HEK293 (cell line): ENCODE measurements around the gene AICDA.

Source experiments
- CTCF ChIA-PET: fragments of 350-600 bp; formaldehyde crosslinking; extraction: SDS; loops from one replicate; lab custom pipeline; 2021; ENCODE audit warnings: antibody characterized with exemption; lab: Yijun Ruan, JAX
- POLR2A ChIA-PET: fragments of 300-600 bp; formaldehyde crosslinking; extraction: SDS; loops from one replicate; lab custom pipeline; 2020; ENCODE audit warnings: antibody characterized with exemption, inconsistent platforms; lab: Yijun Ruan, JAX
- H3K27ac ChIP-seq: fragments of 200-500 bp; sonication (Bioruptor generic); 2 replicates; pipeline ENCODE4 v1.5.1; 2014; ENCODE audit warnings: low read depth, low read length, control low read depth, inconsistent platforms; ENCODE audit errors: extremely low read depth
- H3K36me3 ChIP-seq, 2 experiments: fragments of 200-500 bp in 1 of 2; sonication (Bioruptor generic) in 1 of 2; 1 replicate in 1 of 2; 2 replicates in 1 of 2; pipeline ENCODE4 v1.5.1; 2014 to 2017; ENCODE audit warnings: inconsistent platforms in 2 of 2, low read length in 2 of 2; ENCODE audit not compliant: control insufficient read depth in 2 of 2, insufficient read depth in 1 of 2
- H3K4me1 ChIP-seq: fragments of 200-500 bp; sonication (Bioruptor generic); 2 replicates; pipeline ENCODE4 v1.5.1; 2014; ENCODE audit warnings: mild to moderate bottlenecking, low read length, inconsistent platforms; ENCODE audit not compliant: control insufficient read depth, insufficient read depth
- H3K4me3 ChIP-seq: 2 replicates; pipeline ENCODE4 v1.5.1; 2011; ENCODE audit warnings: low read depth, mild to moderate bottlenecking, control low read depth, low read length, moderate library complexity
- H3K9me3 ChIP-seq: fragments of 200-500 bp; sonication (Bioruptor generic); 2 replicates; pipeline ENCODE4 v1.5.1; 2014; ENCODE audit warnings: low read depth, low read length, inconsistent platforms; ENCODE audit not compliant: control insufficient read depth, insufficient read depth
- EGR2 ChIP-seq: fragments of 450-650 bp; formaldehyde crosslinking; IDR thresholded peaks from 2 replicates; pipeline ENCODE4 v1.5.1; 2016; ENCODE audit warnings: low read depth, missing biosample characterization, missing genetic modification characterization
- GFI1B ChIP-seq: fragments of 450-650 bp; formaldehyde crosslinking; IDR thresholded peaks from 2 replicates; pipeline ENCODE4 v1.5.1; 2016; ENCODE audit warnings: missing biosample characterization, missing genetic modification characterization
- GLI4 ChIP-seq: fragments of 450-650 bp; formaldehyde crosslinking; IDR thresholded peaks from 2 replicates; pipeline ENCODE4 v1.5.1; 2016; ENCODE audit warnings: missing biosample characterization, missing genetic modification characterization
- MEIS1 ChIP-seq: sonication (generic); formaldehyde crosslinking; IDR thresholded peaks from 2 replicates; pipeline ENCODE4 v1.8.1; 2022; ENCODE audit warnings: missing genetic modification reagents, mild to moderate bottlenecking, borderline replicate concordance
- YY2 ChIP-seq: fragments of 450-650 bp; formaldehyde crosslinking; IDR thresholded peaks from 2 replicates; pipeline ENCODE4 v1.5.1; 2016; ENCODE audit warnings: missing biosample characterization, missing genetic modification characterization
- ZNF157 ChIP-seq: fragments of 450-650 bp; formaldehyde crosslinking; IDR thresholded peaks from 2 replicates; pipeline ENCODE4 v1.5.1; 2016; ENCODE audit warnings: missing biosample characterization, missing genetic modification characterization
- ZNF174 ChIP-seq: fragments of 450-650 bp; formaldehyde crosslinking; IDR thresholded peaks from 2 replicates; pipeline ENCODE4 v1.5.0; 2017; ENCODE audit warnings: missing biosample characterization, mild to moderate bottlenecking, missing genetic modification characterization
- ZNF311 ChIP-seq: fragments of 450-650 bp; formaldehyde crosslinking; IDR thresholded peaks from 2 replicates; pipeline ENCODE4 v1.5.1; 2017; ENCODE audit warnings: missing biosample characterization, missing genetic modification characterization, borderline replicate concordance
- ZNF37A ChIP-seq: fragments of 450-650 bp; IDR thresholded peaks from 2 replicates; pipeline ENCODE4 v1.5.1; 2018; ENCODE audit warnings: missing biosample characterization, missing genetic modification characterization
- ZNF433 ChIP-seq: fragments of 450-650 bp; formaldehyde crosslinking; IDR thresholded peaks from 2 replicates; pipeline ENCODE4 v1.5.1; 2016; ENCODE audit warnings: missing biosample characterization, missing genetic modification characterization, low read depth
- ZNF521 ChIP-seq: fragments of 450-650 bp; formaldehyde crosslinking; IDR thresholded peaks from 2 replicates; pipeline ENCODE4 v1.5.1; 2017; ENCODE audit warnings: missing biosample characterization, mild to moderate bottlenecking, missing genetic modification characterization
- ZNF623 ChIP-seq: fragments of 450-650 bp; formaldehyde crosslinking; IDR thresholded peaks from 2 replicates; pipeline ENCODE4 v1.5.1; 2016; ENCODE audit warnings: missing biosample characterization, missing genetic modification characterization
- TF ChIP-seq, protein P1 (sequence below): fragments of 450-650 bp; formaldehyde crosslinking; IDR thresholded peaks from 2 replicates; pipeline ENCODE4 v1.5.1; 2016; ENCODE audit warnings: missing biosample characterization, missing genetic modification characterization
- TF ChIP-seq, protein P2 (sequence below): fragments of 450-650 bp; formaldehyde crosslinking; IDR thresholded peaks from 2 replicates; pipeline ENCODE4 v1.5.1; 2016; ENCODE audit warnings: missing biosample characterization, missing genetic modification characterization
- TF ChIP-seq, protein P3 (sequence below): fragments of 450-650 bp; formaldehyde crosslinking; IDR thresholded peaks from 2 replicates; pipeline ENCODE4 v1.5.1; 2016; ENCODE audit warnings: missing biosample characterization, missing genetic modification characterization, low read depth
- TF ChIP-seq, protein P4 (sequence below): fragments of 450-650 bp; formaldehyde crosslinking; IDR thresholded peaks from 2 replicates; pipeline ENCODE4 v1.5.1; 2016; ENCODE audit warnings: missing biosample characterization, missing genetic modification characterization, low read depth
- TF ChIP-seq, protein P5 (sequence below): fragments of 450-650 bp; formaldehyde crosslinking; IDR thresholded peaks from 2 replicates; pipeline ENCODE4 v1.5.1; 2017; ENCODE audit warnings: missing biosample characterization, missing genetic modification characterization
- TF ChIP-seq, protein P6 (sequence below): fragments of 450-650 bp; formaldehyde crosslinking; IDR thresholded peaks from 2 replicates; pipeline ENCODE4 v1.5.1; 2016; ENCODE audit warnings: missing biosample characterization, missing genetic modification characterization
- TF ChIP-seq, protein P7 (sequence below): fragments of 450-650 bp; formaldehyde crosslinking; IDR thresholded peaks from 2 replicates; pipeline ENCODE4 v1.5.1; 2017; ENCODE audit warnings: missing biosample characterization, mild to moderate bottlenecking, missing genetic modification characterization, moderate library complexity

The AICDA gene

DNA sequence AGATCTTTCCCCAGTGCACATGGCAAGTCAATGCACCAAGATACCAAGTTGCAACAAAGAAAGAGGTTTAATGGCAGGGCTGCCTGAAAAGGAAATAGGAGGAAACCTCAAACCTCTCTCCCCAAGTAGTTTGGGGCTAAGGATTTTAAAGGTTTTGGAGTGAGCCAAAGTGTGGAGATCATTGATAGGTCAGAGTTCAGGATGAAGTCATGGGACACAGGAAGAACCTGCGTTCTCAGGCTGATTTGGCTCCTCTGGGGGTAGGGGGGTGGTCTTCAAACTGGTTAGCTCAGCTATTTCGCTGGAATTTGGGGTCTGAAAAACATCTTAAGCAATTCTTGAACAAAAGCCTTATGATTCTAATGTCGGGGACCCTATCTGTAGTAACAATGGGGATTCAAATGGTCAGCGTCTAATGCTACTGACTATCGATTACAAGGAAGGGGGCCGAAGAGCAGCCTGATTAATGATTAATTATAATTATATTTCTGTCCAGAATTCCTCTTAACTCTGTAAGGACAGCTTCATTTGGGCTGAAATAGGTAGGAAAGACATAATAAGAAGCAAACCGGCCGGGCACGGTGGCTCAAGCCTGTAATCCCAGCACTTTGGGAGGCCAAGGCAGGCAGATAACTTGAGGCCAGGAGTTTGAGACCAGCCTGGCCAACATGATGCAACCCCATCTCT is 31.4 kb downstream of the AICDA start:
- no peaks in the 10 kb centered on the region for H3K4me1 ChIP-seq
- TF ChIP-seq, protein P1, sequence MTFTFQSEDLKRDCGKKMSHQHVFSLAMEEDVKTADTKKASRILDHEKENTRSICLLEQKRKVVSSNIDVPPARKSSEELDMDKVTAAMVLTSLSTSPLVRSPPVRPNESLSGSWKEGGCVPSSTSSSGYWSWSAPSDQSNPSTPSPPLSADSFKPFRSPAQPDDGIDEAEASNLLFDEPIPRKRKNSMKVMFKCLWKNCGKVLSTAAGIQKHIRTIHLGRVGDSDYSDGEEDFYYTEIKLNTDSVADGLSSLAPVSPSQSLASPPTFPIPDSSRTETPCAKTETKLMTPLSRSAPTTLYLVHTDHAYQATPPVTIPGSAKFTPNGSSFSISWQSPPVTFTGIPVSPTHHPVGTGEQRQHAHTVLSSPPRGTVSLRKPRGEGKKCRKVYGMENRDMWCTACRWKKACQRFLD (tag by site-specific recombination), result no peak
- no peak for TF ChIP-seq YY2 (tag by site-specific recombination)
- TF ChIP-seq ZNF623, result no peak
- no peak for TF ChIP-seq ZNF157 (tag by site-specific recombination)
- TF ChIP-seq, protein P2, sequence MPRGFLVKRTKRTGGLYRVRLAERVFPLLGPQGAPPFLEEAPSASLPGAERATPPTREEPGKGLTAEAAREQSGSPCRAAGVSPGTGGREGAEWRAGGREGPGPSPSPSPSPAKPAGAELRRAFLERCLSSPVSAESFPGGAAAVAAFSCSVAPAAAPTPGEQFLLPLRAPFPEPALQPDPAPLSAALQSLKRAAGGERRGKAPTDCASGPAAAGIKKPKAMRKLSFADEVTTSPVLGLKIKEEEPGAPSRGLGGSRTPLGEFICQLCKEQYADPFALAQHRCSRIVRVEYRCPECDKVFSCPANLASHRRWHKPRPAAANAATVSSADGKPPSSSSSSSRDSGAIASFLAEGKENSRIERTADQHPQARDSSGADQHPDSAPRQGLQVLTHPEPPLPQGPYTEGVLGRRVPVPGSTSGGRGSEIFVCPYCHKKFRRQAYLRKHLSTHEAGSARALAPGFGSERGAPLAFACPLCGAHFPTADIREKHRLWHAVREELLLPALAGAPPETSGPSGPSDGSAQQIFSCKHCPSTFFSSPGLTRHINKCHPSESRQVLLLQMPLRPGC, result no peak
- TF ChIP-seq, protein P3, sequence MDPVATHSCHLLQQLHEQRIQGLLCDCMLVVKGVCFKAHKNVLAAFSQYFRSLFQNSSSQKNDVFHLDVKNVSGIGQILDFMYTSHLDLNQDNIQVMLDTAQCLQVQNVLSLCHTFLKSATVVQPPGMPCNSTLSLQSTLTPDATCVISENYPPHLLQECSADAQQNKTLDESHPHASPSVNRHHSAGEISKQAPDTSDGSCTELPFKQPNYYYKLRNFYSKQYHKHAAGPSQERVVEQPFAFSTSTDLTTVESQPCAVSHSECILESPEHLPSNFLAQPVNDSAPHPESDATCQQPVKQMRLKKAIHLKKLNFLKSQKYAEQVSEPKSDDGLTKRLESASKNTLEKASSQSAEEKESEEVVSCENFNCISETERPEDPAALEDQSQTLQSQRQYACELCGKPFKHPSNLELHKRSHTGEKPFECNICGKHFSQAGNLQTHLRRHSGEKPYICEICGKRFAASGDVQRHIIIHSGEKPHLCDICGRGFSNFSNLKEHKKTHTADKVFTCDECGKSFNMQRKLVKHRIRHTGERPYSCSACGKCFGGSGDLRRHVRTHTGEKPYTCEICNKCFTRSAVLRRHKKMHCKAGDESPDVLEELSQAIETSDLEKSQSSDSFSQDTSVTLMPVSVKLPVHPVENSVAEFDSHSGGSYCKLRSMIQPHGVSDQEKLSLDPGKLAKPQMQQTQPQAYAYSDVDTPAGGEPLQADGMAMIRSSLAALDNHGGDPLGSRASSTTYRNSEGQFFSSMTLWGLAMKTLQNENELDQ (tag by site-specific recombination), result no peak
- TF ChIP-seq MEIS1, result no peak
- TF ChIP-seq, protein P4, sequence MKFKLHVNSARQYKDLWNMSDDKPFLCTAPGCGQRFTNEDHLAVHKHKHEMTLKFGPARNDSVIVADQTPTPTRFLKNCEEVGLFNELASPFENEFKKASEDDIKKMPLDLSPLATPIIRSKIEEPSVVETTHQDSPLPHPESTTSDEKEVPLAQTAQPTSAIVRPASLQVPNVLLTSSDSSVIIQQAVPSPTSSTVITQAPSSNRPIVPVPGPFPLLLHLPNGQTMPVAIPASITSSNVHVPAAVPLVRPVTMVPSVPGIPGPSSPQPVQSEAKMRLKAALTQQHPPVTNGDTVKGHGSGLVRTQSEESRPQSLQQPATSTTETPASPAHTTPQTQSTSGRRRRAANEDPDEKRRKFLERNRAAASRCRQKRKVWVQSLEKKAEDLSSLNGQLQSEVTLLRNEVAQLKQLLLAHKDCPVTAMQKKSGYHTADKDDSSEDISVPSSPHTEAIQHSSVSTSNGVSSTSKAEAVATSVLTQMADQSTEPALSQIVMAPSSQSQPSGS (tag by site-specific recombination), result no peak
- TF ChIP-seq, protein P5, sequence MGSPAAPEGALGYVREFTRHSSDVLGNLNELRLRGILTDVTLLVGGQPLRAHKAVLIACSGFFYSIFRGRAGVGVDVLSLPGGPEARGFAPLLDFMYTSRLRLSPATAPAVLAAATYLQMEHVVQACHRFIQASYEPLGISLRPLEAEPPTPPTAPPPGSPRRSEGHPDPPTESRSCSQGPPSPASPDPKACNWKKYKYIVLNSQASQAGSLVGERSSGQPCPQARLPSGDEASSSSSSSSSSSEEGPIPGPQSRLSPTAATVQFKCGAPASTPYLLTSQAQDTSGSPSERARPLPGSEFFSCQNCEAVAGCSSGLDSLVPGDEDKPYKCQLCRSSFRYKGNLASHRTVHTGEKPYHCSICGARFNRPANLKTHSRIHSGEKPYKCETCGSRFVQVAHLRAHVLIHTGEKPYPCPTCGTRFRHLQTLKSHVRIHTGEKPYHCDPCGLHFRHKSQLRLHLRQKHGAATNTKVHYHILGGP (tag by site-specific recombination), result no peak
- TF ChIP-seq ZNF174, result no peak
- no peak for TF ChIP-seq ZNF37A (tag by site-specific recombination)
- TF ChIP-seq GFI1B, result no peak
- TF ChIP-seq GLI4 (tag by site-specific recombination), result no peak
- TF ChIP-seq ZNF311 (tag by site-specific recombination), result no peak
- TF ChIP-seq, protein P6, sequence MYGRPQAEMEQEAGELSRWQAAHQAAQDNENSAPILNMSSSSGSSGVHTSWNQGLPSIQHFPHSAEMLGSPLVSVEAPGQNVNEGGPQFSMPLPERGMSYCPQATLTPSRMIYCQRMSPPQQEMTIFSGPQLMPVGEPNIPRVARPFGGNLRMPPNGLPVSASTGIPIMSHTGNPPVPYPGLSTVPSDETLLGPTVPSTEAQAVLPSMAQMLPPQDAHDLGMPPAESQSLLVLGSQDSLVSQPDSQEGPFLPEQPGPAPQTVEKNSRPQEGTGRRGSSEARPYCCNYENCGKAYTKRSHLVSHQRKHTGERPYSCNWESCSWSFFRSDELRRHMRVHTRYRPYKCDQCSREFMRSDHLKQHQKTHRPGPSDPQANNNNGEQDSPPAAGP (tag by site-specific recombination), result no peak
- no peak for TF ChIP-seq ZNF521 (tag by site-specific recombination)
- TF ChIP-seq, protein P7, sequence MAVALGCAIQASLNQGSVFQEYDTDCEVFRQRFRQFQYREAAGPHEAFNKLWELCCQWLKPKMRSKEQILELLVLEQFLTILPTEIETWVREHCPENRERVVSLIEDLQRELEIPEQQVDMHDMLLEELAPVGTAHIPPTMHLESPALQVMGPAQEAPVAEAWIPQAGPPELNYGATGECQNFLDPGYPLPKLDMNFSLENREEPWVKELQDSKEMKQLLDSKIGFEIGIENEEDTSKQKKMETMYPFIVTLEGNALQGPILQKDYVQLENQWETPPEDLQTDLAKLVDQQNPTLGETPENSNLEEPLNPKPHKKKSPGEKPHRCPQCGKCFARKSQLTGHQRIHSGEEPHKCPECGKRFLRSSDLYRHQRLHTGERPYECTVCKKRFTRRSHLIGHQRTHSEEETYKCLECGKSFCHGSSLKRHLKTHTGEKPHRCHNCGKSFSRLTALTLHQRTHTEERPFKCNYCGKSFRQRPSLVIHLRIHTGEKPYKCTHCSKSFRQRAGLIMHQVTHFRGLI (tag by site-specific recombination), result no peak
- TF ChIP-seq ZNF433, result no peak
- TF ChIP-seq EGR2 (tag by site-specific recombination), result no peak
- CTCF ChIA-PET, result no interaction called here
- H3K4me3 ChIP-seq, result no peak overlapping the region
- no peaks in the 10 kb centered on the region for H3K36me3 ChIP-seq
- POLR2A ChIA-PET, result no interaction called here
- no peak overlapping the region for H3K27ac ChIP-seq
- H3K9me3 ChIP-seq, result no peaks in the 10 kb centered on the region
